BLaER1 (cell line): ENCODE measurements around the gene AGGF1.
A peak's percentile ranks its signal among the peaks of the same experiment; 100 is the strongest.
"Not testable (repeated sequence)": the region's sequence is repeated elsewhere in the genome, so short reads cannot be mapped to it uniquely, and the experiment has no call there.

Experiments used
- H3K27ac ChIP-seq: shearing (Covaris generic); formaldehyde crosslinking; 2 replicates; pipeline ENCODE4 v1.8.1; 2022
- H3K27me3 ChIP-seq: shearing (Covaris generic); formaldehyde crosslinking; 2 replicates; pipeline ENCODE4 v1.8.1; 2022
- H3K36me3 ChIP-seq: shearing (Covaris generic); formaldehyde crosslinking; 2 replicates; pipeline ENCODE4 v1.8.1; 2022
- H3K4me1 ChIP-seq: shearing (Covaris generic); formaldehyde crosslinking; 2 replicates; pipeline ENCODE4 v1.8.1; 2022
- H3K4me2 ChIP-seq: shearing (Covaris generic); formaldehyde crosslinking; 2 replicates; pipeline ENCODE4 v1.8.1; 2022
- H3K4me3 ChIP-seq: shearing (Covaris generic); formaldehyde crosslinking; 2 replicates; pipeline ENCODE4 v1.8.1; 2022
- H3K9ac ChIP-seq: shearing (Covaris generic); formaldehyde crosslinking; 2 replicates; pipeline ENCODE4 v1.8.1; 2022
- H3K9me3 ChIP-seq: shearing (Covaris generic); formaldehyde crosslinking; 2 replicates; pipeline ENCODE4 v1.8.1; 2022
- H4K20me1 ChIP-seq: shearing (Covaris generic); formaldehyde crosslinking; 2 replicates; pipeline ENCODE4 v1.8.1; 2022
- Cebpa-rat ChIP-seq: shearing (Covaris generic); IDR thresholded peaks from 2 replicates; pipeline ENCODE4 v1.8.1; 2022

AGGF1 gene, protein sequence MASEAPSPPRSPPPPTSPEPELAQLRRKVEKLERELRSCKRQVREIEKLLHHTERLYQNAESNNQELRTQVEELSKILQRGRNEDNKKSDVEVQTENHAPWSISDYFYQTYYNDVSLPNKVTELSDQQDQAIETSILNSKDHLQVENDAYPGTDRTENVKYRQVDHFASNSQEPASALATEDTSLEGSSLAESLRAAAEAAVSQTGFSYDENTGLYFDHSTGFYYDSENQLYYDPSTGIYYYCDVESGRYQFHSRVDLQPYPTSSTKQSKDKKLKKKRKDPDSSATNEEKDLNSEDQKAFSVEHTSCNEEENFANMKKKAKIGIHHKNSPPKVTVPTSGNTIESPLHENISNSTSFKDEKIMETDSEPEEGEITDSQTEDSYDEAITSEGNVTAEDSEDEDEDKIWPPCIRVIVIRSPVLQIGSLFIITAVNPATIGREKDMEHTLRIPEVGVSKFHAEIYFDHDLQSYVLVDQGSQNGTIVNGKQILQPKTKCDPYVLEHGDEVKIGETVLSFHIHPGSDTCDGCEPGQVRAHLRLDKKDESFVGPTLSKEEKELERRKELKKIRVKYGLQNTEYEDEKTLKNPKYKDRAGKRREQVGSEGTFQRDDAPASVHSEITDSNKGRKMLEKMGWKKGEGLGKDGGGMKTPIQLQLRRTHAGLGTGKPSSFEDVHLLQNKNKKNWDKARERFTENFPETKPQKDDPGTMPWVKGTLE

DNA sequence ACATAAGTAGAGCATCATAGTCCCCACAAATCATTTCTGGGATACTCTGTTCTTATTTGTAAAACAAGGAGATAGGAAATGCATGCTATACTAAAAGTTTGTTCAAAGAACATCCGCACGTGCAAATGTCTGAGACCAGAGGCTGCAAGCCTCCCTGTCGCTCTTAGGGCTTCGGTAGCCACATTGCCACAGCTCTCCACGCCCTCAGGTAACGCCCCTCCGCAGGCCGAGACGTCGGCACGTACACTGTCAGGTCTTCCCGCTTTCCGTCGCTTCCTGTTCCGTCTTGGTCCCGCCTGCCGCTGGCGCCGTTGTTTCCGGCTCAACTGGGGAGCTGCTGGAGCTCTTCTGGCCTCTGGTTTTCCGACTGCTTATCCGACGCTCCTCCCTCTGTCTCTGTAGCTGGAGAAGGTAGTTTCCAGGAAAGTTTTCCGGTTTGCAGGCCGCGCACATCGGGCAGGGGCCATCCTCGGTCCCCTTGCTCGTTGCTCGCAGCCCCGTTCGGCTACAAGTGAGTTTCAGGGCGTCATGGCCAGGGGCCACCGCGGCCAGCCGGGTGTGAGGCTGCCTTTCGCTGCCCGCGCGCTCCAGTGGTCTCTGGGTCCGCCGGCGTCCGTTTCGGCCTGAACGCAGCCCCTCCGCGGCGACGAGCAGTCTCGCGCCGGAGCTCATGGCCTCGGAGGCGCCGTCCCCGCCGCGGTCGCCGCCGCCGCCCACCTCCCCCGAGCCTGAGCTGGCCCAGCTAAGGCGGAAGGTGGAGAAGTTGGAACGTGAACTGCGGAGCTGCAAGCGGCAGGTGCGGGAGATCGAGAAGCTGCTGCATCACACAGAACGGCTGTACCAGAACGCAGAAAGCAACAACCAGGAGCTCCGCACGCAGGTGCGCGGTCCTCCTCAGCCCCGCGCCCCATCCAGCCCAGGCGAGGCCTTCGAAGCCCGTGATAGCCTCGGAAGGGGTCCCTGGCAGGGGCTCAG lies at the start of gene AGGF1:
TSS of gene AGGF1 (plus strand) at position 308 of the 975 bp plus-strand sequence. CDS start at position 671, 363 bp downstream.
- Histone ChIP-seq H3K4me3 (peak within 1 kb of the TSS; percentile 97), H4K20me1 (peaks cover 18% of the 10 kb centered on the region; the same call in 1 of the 2 replicates), H3K9ac (peak within 1 kb of the TSS; percentile 95), H3K4me1 (peaks cover 22% of the 10 kb centered on the region), H3K27me3 (no peaks in the 10 kb centered on the region), H3K27ac (peak within 1 kb of the TSS; percentile 96), H3K36me3 (peaks cover 14% of the 10 kb centered on the region), H3K9me3 (peaks cover 26% of the 10 kb centered on the region), H3K4me2 (peak within 1 kb of the TSS; percentile 92)
- TF ChIP-seq Cebpa-rat: no peak

DNA sequence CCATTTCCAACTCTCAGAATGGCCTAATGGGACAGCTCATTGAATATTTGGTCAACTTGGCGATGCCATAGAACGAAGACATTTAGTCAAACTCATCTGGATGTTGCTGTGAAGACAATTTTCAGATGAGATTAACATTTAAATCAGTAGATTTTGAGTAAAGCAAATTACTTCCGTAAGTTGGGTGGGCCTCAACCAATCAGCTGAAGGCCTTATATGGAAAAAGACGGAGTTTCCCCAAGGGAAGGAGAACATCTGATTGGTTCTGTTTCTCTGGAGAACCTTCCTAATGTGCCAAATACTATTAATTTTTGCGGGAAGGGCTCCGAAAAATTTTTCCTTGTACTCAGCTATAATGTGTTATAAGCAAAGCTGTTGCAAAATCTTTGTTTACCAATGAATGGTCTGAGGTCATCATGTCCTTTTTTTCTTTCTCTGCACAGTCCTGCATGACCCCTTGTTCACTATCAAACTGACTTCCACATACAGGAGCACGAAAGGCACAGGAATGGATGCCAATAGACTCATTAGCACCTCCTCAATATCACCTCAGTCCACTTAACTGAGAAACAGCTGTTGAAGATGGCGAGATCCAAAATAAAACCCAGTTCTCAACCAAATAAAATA lies 49.6 kb upstream of the AGGF1 start:
- Histone ChIP-seq H3K27me3 (no peaks in the 10 kb centered on the region), H4K20me1 (no peaks in the 10 kb centered on the region), H3K9me3 (no peaks in the 10 kb centered on the region), H3K27ac (no peak overlapping the region), H3K4me1 (peaks cover 7% of the 10 kb centered on the region; the same call in 1 of the 2 replicates), H3K36me3 (no peaks in the 10 kb centered on the region), H3K4me3 (no peak overlapping the region), H3K9ac (no peak overlapping the region), H3K4me2 (no peak overlapping the region)
- no peak for TF ChIP-seq Cebpa-rat

DNA sequence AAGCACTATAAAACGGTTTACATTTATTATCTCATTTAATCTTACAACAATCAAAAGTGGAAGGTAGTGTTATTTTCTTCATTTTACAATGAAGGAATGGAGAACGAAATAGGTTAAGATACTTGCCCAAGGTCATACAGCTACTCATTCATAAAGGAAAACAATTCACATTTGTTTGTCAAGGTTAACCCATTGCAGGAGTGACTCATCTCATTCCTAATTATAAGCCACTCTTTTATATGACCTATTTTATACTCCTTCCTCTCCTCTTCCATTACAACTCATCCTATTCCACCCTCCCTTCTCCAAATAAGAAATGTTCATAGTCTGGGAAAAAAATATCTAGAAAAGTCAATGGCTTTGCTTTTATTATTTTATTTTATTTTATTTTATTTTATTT lies 47.8 kb upstream of the AGGF1 start:
- no peak overlapping the region for H3K27ac ChIP-seq
- no peak overlapping the region for H3K9ac ChIP-seq
- H4K20me1 ChIP-seq: no peaks in the 10 kb centered on the region
- H3K4me3 ChIP-seq: no peak overlapping the region
- no peaks in the 10 kb centered on the region for H3K36me3 ChIP-seq
- no peaks in the 10 kb centered on the region for H3K9me3 ChIP-seq
- peaks cover 7% of the 10 kb centered on the region; the same call in 1 of the 2 replicates for H3K4me1 ChIP-seq
- no peak for TF ChIP-seq Cebpa-rat
- no peaks in the 10 kb centered on the region for H3K27me3 ChIP-seq
- no peak overlapping the region for H3K4me2 ChIP-seq

DNA sequence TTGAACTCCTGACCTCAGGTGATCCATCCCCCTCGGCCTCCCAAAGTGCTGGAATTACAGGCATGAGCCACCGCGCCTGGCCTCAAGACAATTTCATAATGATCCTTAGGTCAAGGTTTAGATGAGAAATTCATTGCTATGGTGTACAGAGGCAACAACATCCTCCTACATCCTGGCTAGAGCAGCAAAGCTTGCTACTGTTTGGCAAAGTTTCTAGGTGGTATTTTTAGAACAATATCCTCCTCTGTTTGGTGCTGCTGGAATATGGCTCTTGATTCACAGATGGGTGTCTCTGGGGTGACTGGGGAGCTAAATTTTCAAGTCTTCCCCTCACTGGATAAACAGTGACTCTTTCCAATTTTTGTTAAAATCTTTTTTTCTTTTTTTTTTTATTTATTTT lies 46.7 kb upstream of the AGGF1 start:
- H3K4me1 ChIP-seq: peaks cover 7% of the 10 kb centered on the region; the same call in 1 of the 2 replicates
- no peaks in the 10 kb centered on the region for H4K20me1 ChIP-seq
- H3K4me2 ChIP-seq: no peak overlapping the region
- H3K9me3 ChIP-seq: no peaks in the 10 kb centered on the region
- no peak overlapping the region for H3K9ac ChIP-seq
- no peak for TF ChIP-seq Cebpa-rat
- no peak overlapping the region for H3K27ac ChIP-seq
- no peaks in the 10 kb centered on the region for H3K27me3 ChIP-seq
- H3K36me3 ChIP-seq: no peaks in the 10 kb centered on the region
- H3K4me3 ChIP-seq: no peak overlapping the region

DNA sequence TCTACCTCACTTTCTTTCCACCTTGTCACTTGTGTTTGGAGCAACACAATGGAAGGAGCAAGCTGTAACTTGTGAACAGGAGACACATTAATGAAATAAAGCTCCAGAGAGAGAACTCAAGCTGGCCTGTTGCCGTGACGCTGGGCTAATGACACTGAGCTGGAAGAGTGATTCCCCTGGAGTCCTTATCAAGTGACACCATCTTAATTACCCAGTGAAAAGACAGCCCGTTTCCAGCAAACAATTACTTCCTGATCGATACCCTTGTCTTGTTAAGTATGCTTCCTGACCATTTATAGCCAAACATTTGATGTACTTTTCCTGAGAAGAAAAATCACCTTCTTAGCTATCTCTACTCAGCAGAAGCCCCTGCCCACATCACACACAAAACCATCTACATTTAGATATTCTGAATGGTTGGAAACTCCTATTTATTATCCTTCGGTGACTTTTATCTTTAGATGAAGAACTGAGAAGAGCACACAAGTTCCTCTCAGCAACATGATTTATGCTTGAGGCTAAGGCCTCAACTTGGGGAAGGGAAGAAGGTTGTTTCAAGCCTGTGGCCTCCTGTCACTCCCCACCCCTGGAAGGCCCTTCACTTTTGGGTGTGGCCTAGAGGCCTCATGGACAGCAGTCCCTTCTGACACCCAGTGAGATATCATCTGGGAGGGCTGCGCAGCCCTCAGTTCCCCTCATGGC lies 43.2 kb upstream of the AGGF1 start:
- no peaks in the 10 kb centered on the region for H3K4me1 ChIP-seq
- H3K4me3 ChIP-seq: no peak overlapping the region
- no peak overlapping the region for H3K9ac ChIP-seq
- no peak for TF ChIP-seq Cebpa-rat
- no peaks in the 10 kb centered on the region for H4K20me1 ChIP-seq
- H3K27ac ChIP-seq: no peak overlapping the region
- H3K4me2 ChIP-seq: no peak overlapping the region
- H3K36me3 ChIP-seq: no peaks in the 10 kb centered on the region
- H3K9me3 ChIP-seq: no peaks in the 10 kb centered on the region
- H3K27me3 ChIP-seq: no peaks in the 10 kb centered on the region

DNA sequence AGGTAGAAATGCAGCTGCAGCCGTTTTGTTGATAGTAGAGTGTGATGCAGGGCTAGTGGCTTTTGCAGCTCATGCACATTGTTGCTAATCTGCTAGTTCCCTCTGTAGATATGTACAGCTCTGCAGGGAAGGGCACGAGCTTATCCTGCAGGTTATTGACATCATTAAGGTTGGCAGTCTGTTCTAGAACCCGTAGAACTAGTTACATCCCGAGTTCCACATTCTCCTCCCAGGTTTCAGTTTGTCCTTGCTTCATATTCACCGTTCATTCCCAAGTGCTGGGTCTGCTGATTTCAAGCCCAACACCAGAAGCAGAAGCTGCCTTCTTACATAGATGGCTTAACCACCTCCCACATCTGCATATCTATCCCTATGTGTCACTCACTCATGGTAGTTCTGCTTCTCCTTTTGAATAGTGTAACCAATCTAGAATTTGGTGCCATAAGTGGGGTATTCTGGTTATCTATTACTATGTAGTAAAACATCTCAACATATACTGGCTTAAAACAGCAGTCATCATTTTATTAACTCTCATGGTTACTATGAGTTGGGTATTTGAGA lies 39.2 kb upstream of the AGGF1 start:
- Histone ChIP-seq H3K4me3 (no peak overlapping the region), H3K9me3 (no peaks in the 10 kb centered on the region), H3K27me3 (no peaks in the 10 kb centered on the region), H3K4me2 (no peak overlapping the region), H3K36me3 (no peaks in the 10 kb centered on the region), H3K4me1 (no peaks in the 10 kb centered on the region), H3K27ac (no peak overlapping the region), H4K20me1 (no peaks in the 10 kb centered on the region), H3K9ac (no peak overlapping the region)
- TF ChIP-seq Cebpa-rat: no peak

DNA sequence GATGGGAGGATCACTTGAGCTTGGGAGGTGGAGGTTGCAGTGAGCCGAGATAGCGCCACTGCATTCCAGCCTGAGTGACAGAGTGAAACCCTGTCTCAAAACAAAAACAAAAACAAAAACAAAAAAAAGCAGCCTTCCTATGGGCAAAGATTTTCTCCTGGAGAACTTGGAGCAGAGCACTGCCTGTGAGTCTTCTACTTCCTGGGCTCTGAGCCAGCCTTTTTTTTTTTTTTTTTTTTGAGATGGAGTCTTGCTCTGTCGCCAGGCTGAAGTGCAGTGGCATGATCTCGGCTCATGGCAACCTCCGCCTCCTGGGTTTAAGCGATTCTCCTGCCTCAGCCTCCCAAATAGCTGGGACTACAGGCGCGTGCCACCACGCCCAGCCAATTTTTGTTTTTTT lies 36.8 kb upstream of the AGGF1 start:
- H3K9me3 ChIP-seq, H3K27me3 ChIP-seq, H3K4me2 ChIP-seq, H3K4me3 ChIP-seq, H3K4me1 ChIP-seq, H3K9ac ChIP-seq, H3K36me3 ChIP-seq, H3K27ac ChIP-seq, H4K20me1 ChIP-seq: not testable (repeated sequence)

DNA sequence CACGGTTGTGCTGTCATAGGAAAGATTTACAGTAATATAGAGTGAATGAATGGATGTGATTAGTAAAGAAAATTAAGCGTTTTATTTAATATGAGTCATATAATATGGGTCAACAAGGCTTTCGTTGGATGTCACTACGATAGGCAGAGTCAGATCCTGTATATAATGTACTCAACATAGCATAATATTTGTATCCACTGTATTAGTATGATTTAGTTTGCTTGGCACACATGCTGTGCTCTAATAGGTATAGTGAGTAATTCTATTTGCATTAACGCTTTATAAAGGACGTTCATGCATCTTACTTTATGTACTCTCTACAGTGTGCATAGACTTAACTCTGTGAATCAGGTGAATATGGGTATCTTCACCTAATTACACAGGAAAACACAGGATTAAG lies 35.9 kb upstream of the AGGF1 start:
- no peak overlapping the region for H3K4me2 ChIP-seq
- no peak for TF ChIP-seq Cebpa-rat
- no peaks in the 10 kb centered on the region for H3K4me1 ChIP-seq
- no peaks in the 10 kb centered on the region for H3K9me3 ChIP-seq
- H3K4me3 ChIP-seq: no peak overlapping the region
- H3K36me3 ChIP-seq: no peaks in the 10 kb centered on the region
- no peak overlapping the region for H3K27ac ChIP-seq
- H3K9ac ChIP-seq: no peak overlapping the region
- no peaks in the 10 kb centered on the region for H4K20me1 ChIP-seq
- H3K27me3 ChIP-seq: no peaks in the 10 kb centered on the region

DNA sequence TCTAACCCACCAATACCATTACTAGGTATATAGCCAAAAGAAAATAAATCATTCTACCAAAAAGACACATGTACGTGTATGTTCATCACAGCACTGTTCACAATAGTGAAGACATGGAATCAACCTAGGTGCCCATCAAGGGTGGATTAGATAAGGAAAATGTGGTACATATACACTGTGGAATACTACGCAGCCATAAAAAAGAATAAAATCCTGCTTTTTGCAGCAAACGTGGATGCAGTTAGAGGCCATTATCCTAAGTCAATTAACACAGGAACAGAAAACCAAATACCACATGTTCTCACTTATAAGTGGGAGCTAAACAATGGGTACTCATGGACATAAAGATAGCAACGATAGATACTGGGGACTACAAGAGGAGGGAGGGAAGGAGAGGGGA lies 32.0 kb upstream of the AGGF1 start:
- H3K4me3 ChIP-seq, H4K20me1 ChIP-seq, H3K4me1 ChIP-seq, H3K27me3 ChIP-seq, H3K9me3 ChIP-seq, H3K27ac ChIP-seq, H3K4me2 ChIP-seq, H3K36me3 ChIP-seq, H3K9ac ChIP-seq: not testable (repeated sequence)
